Measurements from ENCODE around the gene CALHM5.
A peak's percentile ranks its signal among the peaks of the same experiment; 100 is the strongest.
"Not testable (repeated sequence)": the region's sequence is repeated elsewhere in the genome, so short reads cannot be mapped to it uniquely, and the experiment has no call there.

The CALHM5 gene, protein sequence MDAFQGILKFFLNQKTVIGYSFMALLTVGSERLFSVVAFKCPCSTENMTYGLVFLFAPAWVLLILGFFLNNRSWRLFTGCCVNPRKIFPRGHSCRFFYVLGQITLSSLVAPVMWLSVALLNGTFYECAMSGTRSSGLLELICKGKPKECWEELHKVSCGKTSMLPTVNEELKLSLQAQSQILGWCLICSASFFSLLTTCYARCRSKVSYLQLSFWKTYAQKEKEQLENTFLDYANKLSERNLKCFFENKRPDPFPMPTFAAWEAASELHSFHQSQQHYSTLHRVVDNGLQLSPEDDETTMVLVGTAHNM

DNA sequence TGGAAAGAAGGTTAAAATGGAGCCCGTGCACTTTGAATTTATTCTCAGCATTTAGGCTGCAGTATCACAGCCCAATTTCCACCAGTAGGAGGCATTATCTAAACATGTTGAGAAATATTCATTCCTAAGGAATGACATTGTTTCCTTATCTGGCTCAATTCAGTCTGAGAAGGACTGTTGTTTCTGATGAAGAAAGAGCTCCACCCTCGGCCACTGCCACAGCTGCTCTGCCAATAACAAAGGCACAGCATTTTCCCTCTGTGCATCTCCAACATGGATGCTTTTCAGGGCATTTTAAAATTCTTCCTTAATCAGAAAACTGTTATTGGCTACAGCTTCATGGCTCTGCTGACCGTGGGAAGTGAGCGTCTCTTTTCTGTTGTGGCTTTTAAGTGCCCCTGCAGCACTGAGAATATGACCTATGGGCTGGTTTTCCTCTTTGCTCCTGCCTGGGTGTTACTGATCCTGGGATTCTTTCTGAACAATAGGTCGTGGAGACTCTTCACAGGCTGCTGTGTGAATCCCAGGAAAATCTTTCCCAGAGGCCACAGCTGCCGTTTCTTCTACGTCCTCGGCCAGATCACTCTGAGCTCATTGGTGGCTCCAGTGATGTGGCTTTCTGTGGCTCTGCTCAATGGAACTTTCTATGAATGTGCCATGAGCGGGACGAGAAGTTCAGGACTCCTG, at the start of gene CALHM5:
Gene CALHM5 (plus strand): TSS at position 216 of the 687 bp plus-strand sequence. CDS start 58 bp downstream, at position 274.
- no peak for DNase-seq

DNA sequence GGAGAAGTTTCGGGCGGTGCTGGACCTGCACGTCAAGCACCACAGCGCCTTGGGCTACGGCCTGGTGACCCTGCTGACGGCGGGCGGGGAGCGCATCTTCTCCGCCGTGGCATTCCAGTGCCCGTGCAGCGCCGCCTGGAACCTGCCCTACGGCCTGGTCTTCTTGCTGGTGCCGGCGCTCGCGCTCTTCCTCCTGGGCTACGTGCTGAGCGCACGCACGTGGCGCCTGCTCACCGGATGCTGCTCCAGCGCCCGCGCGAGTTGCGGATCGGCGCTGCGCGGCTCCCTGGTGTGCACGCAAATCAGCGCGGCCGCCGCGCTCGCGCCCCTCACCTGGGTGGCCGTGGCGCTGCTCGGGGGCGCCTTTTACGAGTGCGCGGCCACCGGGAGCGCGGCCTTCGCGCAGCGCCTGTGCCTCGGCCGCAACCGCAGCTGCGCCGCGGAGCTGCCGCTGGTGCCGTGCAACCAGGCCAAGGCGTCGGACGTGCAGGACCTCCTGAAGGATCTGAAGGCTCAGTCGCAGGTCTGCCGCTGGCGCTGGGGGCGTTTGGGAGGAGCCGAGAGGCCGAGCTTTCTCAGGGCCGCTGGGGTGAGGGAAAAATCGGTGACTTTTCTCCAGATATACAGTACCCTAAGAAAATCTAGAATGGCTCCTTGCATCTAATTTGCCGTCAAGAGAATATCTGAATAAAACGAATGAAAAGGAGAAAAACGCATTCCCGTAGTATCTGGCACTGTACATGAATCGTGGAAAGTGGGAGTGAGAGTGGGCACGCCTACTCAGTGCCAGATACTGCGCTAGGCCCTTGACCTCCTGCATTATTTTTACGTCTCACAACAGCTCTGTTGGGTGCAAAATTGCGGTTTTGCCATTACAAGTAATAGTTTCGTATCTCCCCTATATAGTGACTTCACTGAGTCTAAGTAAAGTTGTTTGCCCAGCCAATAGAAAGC, 49.2 kb upstream of the CALHM5 start:
- DNase-seq = peak; percentile 45

DNA sequence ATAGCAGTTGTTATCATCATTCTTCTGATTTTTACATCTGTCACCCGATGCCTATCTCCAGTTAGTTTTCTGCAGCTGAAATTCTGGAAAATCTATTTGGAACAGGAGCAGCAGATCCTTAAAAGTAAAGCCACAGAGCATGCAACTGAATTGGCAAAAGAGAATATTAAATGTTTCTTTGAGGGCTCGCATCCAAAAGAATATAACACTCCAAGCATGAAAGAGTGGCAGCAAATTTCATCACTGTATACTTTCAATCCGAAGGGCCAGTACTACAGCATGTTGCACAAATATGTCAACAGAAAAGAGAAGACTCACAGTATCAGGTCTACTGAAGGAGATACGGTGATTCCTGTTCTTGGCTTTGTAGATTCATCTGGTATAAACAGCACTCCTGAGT, 48.1 kb upstream of the CALHM5 start:
- DNase-seq = no peak

DNA sequence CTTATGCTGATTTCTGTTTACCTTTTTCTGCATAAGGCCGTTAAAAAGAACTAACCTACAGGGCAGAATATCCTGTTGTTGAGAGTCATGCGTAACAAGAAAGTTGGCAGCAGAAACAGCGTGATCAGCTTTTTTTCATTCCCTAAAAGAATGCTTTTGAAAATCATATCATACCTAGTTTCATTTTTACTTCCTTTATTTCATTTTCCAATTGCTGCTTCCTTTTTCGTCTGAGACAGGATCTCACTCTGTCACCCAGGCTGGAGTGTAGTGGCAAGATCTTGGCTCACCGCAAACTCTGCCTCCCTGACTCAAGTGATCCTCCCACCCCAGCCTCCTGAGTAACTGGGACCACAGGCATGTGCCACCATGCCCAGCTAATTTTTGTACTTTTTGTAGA, 46.2 kb upstream of the CALHM5 start:
- no peak for DNase-seq

DNA sequence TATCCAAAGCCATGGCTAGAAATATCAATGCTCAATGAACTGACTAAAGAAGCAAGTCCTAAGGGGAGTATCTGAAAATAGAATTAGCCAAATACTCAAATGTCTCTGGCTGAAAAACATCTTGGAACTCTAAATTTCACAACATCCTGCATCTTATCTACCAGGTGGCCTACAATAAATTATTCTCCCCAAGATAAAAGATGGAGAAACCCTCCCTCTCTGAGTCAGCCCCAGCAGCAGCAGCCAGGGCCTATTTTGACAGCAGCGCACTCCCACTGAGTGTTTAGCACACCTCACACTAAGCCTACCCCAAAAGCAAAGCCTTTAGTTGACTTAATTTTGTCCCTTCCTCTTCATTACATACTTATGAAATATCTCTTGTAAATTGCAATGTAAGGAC, 44.3 kb upstream of the CALHM5 start:
- no peak for DNase-seq

DNA sequence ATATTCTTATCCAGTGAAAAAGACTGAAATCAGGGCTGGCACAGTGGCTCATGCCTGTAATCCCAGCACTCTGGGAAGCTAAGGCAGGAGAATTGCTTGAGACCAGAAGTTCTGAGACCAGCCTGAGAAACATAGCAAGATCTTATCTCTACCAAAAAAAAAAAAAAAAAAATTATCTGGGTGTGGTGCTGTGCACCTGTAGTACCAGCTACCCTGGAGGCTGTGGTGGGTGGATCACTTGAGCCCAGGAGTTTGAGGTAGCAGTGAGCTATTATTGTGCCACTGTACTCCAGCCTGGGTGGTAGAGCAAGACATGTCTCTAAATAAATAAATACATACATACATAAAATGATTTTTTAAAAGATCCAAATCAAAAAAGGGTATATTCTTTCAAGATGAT, 43.9 kb upstream of the CALHM5 start:
- no peak for DNase-seq

DNA sequence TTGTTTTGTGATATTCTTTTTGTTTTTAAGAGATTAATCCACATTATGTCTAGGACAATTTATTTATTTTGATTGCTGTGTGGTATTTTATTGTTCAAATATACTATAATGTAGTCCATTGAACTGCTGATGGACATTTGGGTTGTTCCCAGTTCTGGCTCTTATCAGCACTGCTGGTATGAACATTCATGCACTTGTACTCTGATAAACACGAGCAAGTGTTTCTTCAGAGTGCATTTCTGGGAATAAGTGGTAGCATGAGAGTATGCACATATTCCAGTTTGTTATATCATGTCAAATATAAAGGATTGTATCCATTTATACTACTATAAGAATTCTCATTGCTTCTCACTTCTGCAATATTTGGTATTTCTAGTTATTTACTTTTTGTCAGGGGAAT, 43.1 kb upstream of the CALHM5 start:
- no peak for DNase-seq

DNA sequence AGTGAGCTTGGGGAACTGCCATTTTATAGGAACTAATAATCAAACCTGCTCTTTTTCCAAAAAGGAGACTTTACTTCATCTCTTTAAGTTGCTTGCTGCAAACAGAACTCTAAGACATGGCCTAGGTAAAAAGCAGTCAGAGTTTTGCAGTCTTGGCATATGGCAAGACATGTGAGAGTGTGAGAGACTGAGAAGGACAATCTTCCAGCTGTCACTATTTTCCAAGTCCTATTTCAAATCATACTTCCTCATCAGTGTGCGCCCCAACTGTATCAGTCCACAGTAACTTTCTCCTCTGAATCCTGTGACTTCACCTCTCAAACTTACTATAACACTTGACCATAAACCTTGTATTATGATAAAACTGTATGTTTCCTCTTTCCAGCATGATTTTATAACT, 39.9 kb upstream of the CALHM5 start:
- no peak for DNase-seq

DNA sequence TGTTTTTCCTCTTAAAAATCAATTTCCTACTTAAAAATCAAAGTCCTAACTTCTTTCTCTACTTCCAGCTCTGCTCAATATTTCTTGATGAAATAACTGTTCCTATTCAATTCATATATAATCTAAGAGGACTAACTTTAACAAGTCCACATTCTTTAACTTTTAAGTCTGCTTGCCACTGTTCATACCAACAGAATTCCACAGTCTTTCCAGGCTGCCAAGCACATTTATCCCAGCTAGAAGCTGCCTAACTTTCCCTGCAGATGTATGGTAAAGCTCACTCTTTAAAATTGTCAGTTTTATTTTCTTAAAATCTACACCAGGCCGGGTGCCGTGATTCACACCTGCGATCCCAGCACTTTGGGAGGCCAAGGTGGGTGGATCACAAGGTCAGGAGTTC, 38.7 kb upstream of the CALHM5 start:
- no peak for DNase-seq

DNA sequence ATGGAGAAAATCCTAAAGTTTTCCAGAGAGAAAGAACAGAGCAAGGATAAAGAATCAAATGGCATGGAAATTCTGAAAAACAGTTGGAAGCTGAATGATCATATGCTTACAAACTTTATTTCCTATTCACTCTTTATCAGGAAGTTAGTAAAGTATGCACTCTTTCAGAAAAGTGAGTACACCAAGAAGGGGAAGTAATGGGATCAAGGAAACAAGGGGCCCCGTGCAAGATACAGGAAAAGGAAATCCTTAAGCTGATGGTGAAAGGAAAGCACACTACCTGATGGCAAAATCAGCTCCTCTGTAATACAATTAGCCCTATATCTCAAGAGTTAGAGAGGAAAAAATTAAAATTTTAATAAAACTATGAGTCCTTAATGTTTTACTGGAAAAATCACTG, 36.3 kb upstream of the CALHM5 start:
- DNase-seq = no peak

DNA sequence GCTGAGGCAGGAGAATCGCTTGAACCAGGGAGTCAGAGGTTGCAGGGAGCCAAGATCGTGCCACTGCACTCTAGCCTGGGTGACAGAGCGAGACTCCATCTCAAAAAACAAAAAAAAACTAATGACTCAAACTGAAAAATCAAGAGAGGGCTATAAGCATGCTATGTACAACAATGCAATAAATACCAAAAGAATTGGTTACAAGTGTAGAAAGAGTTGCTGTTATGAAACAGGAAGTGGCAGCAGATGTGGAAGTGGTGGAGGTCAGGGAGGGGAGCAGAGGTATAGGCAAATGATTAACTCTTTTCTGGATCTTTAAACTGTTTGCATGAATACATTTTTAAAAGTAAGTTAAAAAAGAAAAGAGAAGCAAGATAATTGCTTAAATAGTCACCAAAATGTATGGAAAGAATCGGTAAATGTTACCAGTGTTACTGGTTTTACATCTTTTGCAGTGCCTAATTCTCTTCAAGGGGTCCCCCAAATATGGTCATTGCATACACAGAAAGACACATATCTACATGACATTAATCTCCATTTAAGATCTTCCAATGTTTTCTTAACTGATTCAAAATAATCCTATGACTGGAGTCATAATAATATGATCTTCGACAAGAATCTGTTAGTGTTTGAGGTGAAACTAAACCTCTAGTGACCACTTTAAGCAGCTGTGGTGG, 35.3 kb upstream of the CALHM5 start:
- no peak for DNase-seq

DNA sequence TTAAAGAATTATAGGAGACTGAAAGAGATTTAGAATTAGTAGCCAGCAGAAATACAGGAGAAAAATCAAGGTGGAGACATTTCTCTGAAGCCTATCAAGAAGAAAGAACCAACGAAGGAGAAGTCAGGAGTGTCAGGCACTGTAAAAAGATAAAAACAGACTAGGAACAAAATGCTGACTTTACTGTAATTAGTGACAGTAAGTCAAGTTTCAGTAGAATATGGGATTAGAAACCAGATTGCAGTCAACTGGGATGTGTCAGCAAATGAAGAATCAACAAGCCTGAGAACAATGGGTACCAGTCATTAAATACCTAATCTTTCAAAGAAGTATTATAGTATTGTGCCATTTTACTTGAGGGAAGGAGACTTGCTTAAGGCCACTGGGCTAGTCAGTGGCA, 28.7 kb upstream of the CALHM5 start:
- DNase-seq = no peak

DNA sequence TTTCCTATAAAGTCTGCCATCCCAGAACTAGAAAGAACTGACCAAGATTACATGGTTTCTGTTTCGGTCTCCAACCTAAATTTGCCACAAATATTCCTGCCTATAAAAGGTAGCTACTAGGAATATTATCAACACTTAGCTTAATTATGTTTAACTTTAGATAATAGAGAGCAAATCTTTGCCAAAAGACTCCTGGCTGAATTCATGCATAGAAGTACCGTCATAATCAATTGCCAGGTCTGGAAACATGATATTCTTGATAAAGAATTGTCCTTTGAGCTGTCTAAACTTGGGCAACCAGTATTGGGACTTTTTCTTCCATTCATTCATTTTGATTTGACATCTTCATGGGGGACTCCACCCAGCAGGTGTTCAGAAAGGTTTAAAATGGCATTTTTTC, 27.8 kb upstream of the CALHM5 start:
- DNase-seq = no peak

DNA sequence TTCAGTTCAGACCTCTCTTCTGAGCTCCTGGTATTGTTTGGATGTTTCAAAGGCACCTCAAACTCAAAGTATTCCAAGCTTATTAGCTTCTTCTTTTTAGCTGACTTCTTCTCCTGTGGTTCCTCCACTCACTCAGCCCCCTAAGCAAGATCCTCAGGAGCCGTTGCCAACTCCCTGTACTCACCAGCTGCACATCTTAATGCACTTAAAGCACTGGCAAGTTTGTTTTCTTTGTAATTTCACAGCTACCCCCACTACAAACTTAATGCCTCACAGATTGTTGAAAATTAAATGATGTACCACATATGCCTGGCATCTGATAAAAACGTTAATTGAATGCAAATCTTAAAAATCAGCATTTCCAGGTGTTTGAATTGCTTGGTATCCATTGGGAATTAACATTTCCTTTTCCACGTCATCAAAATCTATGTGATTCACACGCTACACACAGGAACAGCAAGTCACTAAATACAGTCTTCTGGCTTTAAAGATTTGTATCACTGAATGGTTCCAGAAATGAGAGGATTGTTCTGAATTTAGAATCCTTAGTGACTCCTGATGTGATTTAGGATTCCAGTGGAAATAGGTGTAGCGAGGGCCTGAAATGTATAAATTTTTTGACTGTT, 25.8 kb upstream of the CALHM5 start:
- no peak for DNase-seq

DNA sequence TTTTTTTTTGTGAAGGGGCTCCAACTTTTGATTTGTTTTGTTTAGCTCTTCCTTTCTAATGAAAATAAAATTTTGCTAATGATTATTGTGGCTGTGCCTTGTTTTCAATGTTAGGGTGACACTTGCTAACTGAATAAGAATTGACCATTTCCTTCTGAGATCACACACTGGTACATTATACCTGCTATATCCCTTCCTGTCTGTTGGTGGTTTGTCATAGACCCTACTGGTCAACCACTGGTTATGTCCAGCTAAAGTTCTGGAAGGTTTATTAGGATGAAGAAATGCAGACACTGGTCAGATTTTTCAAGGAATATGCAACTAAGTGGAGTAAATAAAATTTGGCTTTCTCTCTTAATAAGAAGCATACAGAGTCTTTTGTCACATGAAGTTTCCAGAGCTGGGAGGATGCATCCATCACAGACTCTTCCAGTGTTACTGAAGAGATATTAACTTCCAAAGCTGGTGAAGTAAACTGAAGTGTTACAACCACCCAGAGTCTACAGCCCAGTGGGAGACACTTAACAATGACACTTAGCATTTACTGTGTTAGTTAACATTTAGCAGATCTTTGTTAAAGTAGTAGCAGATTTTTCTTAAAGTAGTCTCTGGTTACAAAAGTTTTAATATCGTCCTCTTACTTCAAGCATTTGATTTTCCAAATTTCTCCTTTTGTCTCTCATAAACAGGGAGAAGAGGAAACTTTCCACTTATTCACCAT, 19.7 kb upstream of the CALHM5 start:
- no peak for DNase-seq

DNA sequence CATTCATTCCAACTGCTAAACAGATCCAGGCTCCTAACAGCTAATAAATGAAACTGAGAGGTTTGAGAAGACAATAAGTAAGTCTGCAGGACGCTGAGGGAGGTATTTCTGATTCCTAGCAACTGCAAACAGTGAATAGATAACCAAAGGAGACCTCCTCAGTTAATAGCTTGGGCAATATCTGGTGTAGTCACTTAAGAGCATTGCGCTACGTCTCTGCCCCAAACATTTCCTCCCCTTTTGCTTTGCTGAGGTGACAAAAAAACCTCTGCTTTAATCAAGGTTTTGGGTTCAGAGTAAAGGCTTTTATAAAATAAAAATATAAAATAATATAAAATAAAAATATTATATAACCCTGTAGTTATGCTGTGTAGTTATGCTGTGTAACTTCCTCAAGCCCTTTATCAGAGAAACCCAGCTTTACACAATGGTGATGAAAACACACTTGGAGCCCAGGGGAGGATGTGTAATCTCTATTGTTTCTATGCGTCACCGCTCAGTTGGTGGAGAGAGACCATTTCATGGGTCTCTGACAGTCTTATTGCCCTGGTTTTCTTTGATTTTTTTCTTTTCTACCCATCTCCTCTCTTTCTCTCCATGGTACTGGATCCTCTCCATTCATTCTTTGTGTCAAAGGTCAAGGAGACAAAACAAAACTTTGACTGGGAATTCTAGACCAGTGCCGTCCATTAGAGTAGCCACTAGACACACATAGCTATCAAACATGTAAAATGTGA, 18.9 kb upstream of the CALHM5 start:
- DNase-seq = no peak

DNA sequence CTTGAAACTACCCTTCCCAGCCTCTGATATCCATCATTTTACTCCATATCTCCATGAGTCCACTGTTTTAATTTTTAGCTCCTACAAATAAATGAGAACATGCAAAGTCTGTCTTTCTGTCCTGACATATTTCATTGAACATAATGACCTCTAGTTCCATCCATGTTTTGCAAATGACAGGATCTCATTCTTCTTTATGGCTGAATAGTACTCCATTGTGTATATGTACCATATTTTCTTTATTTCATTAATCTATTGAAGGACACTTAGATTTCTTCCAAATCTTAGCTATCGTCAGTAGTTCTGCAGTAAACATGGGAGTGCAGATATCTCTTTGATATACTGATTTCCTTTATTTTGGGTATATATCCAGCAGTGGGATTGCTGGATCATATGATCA, 16.3 kb upstream of the CALHM5 start:
- not testable (repeated sequence) for DNase-seq

DNA sequence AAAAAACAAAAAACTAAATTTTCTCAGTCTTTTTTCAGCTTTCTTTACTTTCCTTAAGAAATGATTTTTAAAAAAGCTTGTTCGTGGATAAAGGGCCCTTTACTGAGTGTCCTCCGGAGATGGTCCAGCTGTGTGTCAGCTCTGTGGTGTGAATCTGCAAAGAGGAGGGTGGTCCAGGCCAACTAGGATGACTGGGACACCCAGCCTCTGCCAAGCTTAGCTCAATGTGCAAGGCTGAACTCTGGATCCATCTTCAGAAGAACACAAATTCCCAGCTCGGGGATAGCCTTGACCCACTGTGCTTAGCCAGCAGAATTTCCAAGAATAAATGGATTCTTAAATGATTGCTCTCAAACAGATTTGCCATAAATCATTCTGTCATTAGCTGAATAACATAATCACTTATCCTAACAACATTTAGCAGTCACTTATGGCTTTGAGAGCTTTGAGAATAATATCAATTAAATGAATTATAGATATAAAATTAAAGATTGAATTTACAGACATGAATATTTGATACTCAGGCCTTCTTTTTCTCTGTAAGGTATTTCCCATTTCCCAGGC, 14.2 kb upstream of the CALHM5 start:
- no peak for DNase-seq

DNA sequence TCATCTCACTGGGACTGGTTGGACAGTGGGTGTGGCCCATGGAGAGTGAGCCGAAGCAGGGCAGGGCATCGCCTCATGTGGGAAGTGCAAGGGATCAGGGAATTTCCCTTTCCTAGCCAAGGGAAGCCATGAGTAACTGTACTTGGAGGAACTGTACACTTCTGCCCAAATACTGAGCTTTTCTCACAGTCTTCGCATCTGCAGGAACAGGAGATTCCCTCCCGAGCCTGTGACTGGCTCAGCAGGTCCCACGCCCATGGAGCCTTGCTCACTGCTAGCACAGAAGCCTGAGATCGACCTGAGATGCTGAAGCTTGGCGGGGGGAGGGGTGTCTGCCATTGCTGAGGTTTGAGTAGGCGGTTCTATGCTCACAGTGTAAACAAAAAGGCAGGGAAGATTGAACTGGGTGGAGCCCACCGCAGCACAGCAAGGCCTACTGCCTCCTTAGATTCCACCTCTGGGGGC, 10.4 kb upstream of the CALHM5 start:
- DNase-seq = peak; percentile 64

DNA sequence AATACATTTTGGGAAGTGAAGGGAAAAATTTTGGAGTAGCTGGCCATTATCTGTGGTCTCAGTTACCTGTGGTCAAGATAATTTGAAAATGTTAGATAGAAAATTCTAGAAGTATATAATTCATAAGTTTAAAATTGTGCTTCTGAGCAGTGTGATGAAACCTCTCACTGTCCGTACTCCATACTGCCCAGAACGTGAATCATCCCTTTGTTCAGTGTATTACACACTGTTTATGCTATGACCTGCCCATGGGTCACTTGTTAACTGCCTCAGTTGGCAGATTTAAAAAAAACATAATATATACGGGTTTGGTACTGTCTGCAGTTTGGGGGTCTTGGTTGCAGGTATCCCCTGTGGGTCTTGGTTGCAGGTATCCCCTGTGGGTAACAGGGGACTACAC, 4.1 kb upstream of the CALHM5 start:
- no peak for DNase-seq

DNA sequence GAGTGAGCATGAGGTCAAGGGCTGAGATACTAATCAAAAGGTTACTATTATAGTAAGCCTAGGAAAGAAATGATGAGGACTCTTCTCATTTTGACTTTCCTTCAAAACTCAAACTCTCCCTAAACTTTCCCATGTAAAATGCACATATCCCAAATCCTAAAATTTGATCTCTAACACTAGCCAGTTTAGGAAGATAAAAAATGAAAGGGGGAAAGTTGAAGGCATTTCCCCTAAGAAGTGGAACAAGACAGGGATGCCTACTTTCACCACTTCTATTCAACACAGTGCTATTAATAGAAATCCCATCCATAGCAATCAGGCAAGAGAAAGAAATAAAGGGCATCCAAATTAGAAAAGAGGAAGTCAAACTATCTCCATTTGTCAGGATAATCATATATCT, 2.9 kb upstream of the CALHM5 start:
- DNase-seq = no peak
